PC-9 (cell line): ENCODE results near the gene PDE11A. TPM values are rescaled to one million over a fixed set of nuclear protein-coding genes. Genes with fewer than 3 reads are reported as not detected.

Source experiments
- BruUV-seq: library from RNA; stranded (reverse); fragments of 400-500 nt; replicated peaks from 2 replicates; lab custom pipeline; 2021; lab: Mats Ljungman, UMichigan
- CTCF ChIA-PET: fragments of 300-600 bp; sonication (Branson Sonifier 250); formaldehyde crosslinking; loops from one replicate; lab custom pipeline; 2022; ENCODE audit warnings: antibody characterized with exemption; lab: Charles Lee
- POLR2A ChIA-PET: fragments of 300-600 bp; sonication (Branson Sonifier 250); formaldehyde crosslinking; loops from one replicate; lab custom pipeline; 2022; ENCODE audit warnings: antibody characterized with exemption; ENCODE audit not compliant: unreplicated experiment; lab: Charles Lee
- DNase-seq, 2 experiments: peaks; one replicate each; pipeline versions ENCODE4 v3.0.0 to v3.0.0-alpha.2; 2015 to 2022; ENCODE audit warnings: mixed read lengths in 1 of 2
- H2AFZ ChIP-seq: fragments of 200-600 bp; sonication (generic); 2 replicates; pipeline ENCODE4 v1.8.1; 2017; ENCODE audit warnings: antibody characterized with exemption
- H3F3A ChIP-seq: fragments of 200-600 bp; sonication (generic); 2 replicates; pipeline ENCODE4 v1.8.1; 2017; ENCODE audit warnings: antibody characterized with exemption, mild to moderate bottlenecking, low read depth; ENCODE audit not compliant: insufficient read depth
- H3K27ac ChIP-seq: fragments of 200-600 bp; sonication (generic); 2 replicates; pipeline ENCODE4 v1.6.1; 2016; ENCODE audit warnings: mixed run types
- H3K27me3 ChIP-seq: fragments of 200-600 bp; sonication (generic); 2 replicates; pipeline ENCODE4 v1.6.1; 2016; ENCODE audit warnings: low read depth, mixed run types; ENCODE audit not compliant: insufficient read depth
- H3K36me3 ChIP-seq: fragments of 200-600 bp; sonication (generic); 2 replicates; pipeline ENCODE4 v1.6.1; 2016; ENCODE audit warnings: low read depth, mixed run types
- H3K4me1 ChIP-seq: fragments of 200-600 bp; sonication (generic); replicated peaks from 2 replicates; pipeline ENCODE4 v1.6.1; 2016; ENCODE audit warnings: mixed run types; ENCODE audit not compliant: insufficient read depth
- H3K4me2 ChIP-seq: fragments of 200-600 bp; sonication (generic); 2 replicates; pipeline ENCODE4 v1.6.1; 2017; ENCODE audit warnings: mixed run types
- H3K4me3 ChIP-seq: fragments of 200-600 bp; sonication (generic); 2 replicates; pipeline ENCODE4 v1.6.1; 2016; ENCODE audit warnings: mixed run types
- H3K79me2 ChIP-seq: fragments of 200-600 bp; sonication (generic); 2 replicates; pipeline ENCODE4 v1.6.1; 2017; ENCODE audit warnings: low read depth, mixed run types
- H3K9me2 ChIP-seq: fragments of 200-600 bp; sonication (generic); 2 replicates; pipeline ENCODE4 v1.8.1; 2017; ENCODE audit warnings: mild to moderate bottlenecking; ENCODE audit not compliant: insufficient read depth
- H3K9me3 ChIP-seq: fragments of 200-600 bp; sonication (generic); 2 replicates; pipeline ENCODE4 v1.8.1; 2016; ENCODE audit warnings: low read depth; ENCODE audit not compliant: insufficient read depth
- H4K20me1 ChIP-seq: fragments of 200-600 bp; sonication (generic); 2 replicates; pipeline ENCODE4 v1.8.1; 2017; ENCODE audit not compliant: insufficient read depth
- CTCF ChIP-seq: fragments of 200-600 bp; sonication (generic); conservative IDR thresholded peaks from 2 replicates; pipeline ENCODE4 v1.6.1; 2017; ENCODE audit warnings: mixed run types, antibody characterized with exemption, mild to moderate bottlenecking, moderate library complexity
- EZH2 ChIP-seq: fragments of 200-600 bp; sonication (generic); IDR thresholded peaks from 2 replicates; pipeline ENCODE4 v1.8.0; 2017; ENCODE audit warnings: antibody characterized with exemption, low read depth
- intact Hi-C: fragments of 100-400 bp; cut with micrococcal nuclease; formaldehyde crosslinking; loops from one replicate; pipeline ENCODE4 v1.10.0; 2022; ENCODE audit not compliant: unreplicated experiment
- total RNA-seq: library from RNA; stranded (reverse); gene quantifications from 2 replicates; pipeline ENCODE4 v1.2.3, GENCODE V29; 2021

Gene PDE11A
- total RNA-seq, 1 experiment from 2014 or later: 1.4 TPM

GRCh38 chr2:177738461-177739235 is 333.9 kb downstream of the PDE11A start:
- H3K79me2 ChIP-seq: no peaks in the 10 kb centered on the region
- no peaks in the 10 kb centered on the region for H3F3A ChIP-seq
- no peaks in the 10 kb centered on the region for H3K4me1 ChIP-seq
- no TSS peak for BruUV-seq
- no peak overlapping the region for H3K27ac ChIP-seq
- H4K20me1 ChIP-seq: no peaks in the 10 kb centered on the region
- no peak for DNase-seq
- intact Hi-C loops: no loop called here
- H3K27me3 ChIP-seq: no peaks in the 10 kb centered on the region
- ChIA-PET POLR2A (no interaction called here), CTCF (no interaction called here)
- H3K9me2 ChIP-seq: no peaks in the 10 kb centered on the region
- no peak overlapping the region for H3K4me3 ChIP-seq
- no peaks in the 10 kb centered on the region for H3K9me3 ChIP-seq
- H3K4me2 ChIP-seq: no peak overlapping the region
- no peak overlapping the region for H2AFZ ChIP-seq
- H3K36me3 ChIP-seq: no peaks in the 10 kb centered on the region
- no peak for TF ChIP-seq EZH2
- no peak for TF ChIP-seq CTCF

- H4K20me1 ChIP-seq: no peaks in the 10 kb centered on the region
- H3K36me3 ChIP-seq: no peaks in the 10 kb centered on the region
- H3K9me2 ChIP-seq: no peaks in the 10 kb centered on the region
- ChIA-PET CTCF (no interaction called here), POLR2A (interaction anchor here (0.5 kb wide), 1 partner anchor 1119 kb away, joined by 6 read pairs; no protein-coding TSS in a partner anchor)
- H3F3A ChIP-seq: no peaks in the 10 kb centered on the region
- H3K27ac ChIP-seq: no peak overlapping the region
- no TSS peak for BruUV-seq
- no peak overlapping the region for H2AFZ ChIP-seq
- no peaks in the 10 kb centered on the region for H3K9me3 ChIP-seq
- intact Hi-C loops: no loop called here
- DNase-seq: no peak
- H3K4me2 ChIP-seq: no peak overlapping the region
- H3K79me2 ChIP-seq: no peaks in the 10 kb centered on the region
- TF ChIP-seq CTCF (no peak), EZH2 (no peak)
- H3K4me3 ChIP-seq: no peak overlapping the region
- no peaks in the 10 kb centered on the region for H3K27me3 ChIP-seq
- H3K4me1 ChIP-seq: no peaks in the 10 kb centered on the region
These were observed 337.2 kb downstream of the PDE11A start for GRCh38 chr2:177735318-177735803.

- Histone ChIP-seq H3K27me3 (no peaks in the 10 kb centered on the region), H4K20me1 (no peaks in the 10 kb centered on the region), H3K27ac (no peak overlapping the region), H3F3A (no peaks in the 10 kb centered on the region), H3K4me2 (no peak overlapping the region), H2AFZ (no peak overlapping the region), H3K9me3 (no peaks in the 10 kb centered on the region), H3K79me2 (no peaks in the 10 kb centered on the region), H3K36me3 (no peaks in the 10 kb centered on the region), H3K4me3 (no peak overlapping the region), H3K4me1 (no peaks in the 10 kb centered on the region), H3K9me2 (no peaks in the 10 kb centered on the region)
- intact Hi-C loops: no loop called here
- TF ChIP-seq EZH2: no peak
- TF ChIP-seq CTCF: no peak
- no peak for DNase-seq
- ChIA-PET CTCF (no interaction called here), POLR2A (no interaction called here)
- BruUV-seq: no TSS peak
These were observed 339.2 kb downstream of the PDE11A start for GRCh38 chr2:177733322-177733855.
